Measurements from ENCODE around the gene KIAA1549.
"Not testable (repeated sequence)": the region's sequence is repeated elsewhere in the genome, so short reads cannot be mapped to it uniquely, and the experiment has no call there.

Gene KIAA1549

DNA sequence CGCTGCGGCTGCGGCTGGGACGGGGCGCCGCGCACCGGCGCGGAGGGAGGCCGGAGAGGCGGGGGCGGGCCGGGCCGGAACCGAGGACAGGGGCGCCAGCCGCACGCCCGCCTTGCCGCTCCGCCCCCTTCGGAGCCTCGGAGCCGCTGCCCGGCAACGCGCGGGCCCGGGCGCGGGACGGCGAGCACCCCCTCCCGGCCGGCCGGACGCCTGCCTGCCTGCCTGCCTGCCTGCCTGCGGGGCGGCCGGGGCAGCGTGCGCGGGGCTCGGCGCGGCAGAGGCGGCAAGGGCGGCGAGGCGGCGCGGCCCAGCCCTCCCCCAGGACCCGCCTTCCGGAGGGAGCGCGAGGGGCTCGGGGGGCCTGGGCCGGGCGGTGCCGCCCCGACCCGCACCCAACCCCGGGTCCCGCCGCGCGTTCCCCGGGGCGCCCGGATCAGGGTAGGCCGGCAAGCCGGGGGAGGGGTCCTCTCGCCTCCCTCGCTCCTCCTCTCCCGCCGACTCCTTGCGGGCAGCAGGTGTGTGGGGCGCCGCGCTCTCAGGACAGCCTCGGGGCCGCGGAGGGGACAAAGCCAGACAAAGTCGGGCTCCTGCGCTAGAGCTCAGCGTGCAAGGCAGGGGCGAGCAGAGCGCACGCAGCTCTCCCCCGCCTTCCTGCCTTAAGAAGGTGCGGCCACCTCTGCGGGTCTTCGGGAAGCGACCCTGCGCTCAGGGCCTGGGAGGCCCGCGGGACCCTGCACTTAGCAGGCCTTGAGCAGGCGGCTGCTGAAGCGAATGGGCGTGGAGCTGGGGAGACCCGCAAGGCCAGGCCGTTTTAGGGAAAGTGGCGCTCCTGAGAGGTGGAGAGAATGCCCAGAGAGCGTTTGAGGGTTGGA is at the start of gene KIAA1549:
TSS of gene KIAA1549 (minus strand) at position 58 of the 872 bp plus-strand sequence. CDS start 120 bp downstream, outside the sequence.
- peak; percentile 64 for DNase-seq

DNA sequence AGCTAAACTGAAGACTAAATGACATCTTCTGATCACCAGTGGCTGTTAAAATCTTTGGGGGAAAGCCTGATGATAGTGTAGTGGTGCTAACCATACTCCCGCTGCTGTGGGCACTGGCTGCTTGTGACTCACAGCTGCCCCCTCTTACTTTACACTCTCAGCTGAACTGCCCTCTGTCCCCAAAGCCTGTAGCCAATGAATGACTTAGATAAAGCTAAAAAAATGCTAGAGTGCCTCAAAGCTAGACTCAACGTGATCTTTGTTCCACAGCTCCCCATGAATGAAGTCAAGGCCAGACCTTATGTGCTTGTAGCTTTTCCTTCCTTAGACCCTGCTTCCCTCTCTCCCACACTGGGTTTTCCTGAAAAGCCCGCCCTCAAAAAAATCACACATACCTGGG is 48.2 kb upstream of the KIAA1549 start:
- DNase-seq = no peak

DNA sequence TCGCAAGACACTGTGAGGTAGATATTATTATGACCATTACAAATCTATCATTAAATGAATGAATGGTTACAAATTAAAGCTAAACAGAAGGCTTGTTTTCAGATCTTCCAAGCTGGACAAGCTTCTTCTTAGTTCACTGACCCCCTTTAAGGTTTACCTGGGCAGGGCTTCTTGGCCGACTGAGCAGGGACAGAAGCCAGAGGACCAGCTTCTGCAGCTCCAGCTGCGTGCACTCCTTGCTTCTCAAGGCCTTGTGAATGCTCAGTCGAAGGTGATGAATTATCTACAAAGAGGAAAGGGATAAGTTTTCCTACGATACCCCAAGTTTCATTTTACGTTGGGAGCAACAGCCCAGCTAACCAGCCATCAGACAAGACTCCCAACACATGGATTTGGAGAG is 45.4 kb upstream of the KIAA1549 start:
- no peak for DNase-seq

DNA sequence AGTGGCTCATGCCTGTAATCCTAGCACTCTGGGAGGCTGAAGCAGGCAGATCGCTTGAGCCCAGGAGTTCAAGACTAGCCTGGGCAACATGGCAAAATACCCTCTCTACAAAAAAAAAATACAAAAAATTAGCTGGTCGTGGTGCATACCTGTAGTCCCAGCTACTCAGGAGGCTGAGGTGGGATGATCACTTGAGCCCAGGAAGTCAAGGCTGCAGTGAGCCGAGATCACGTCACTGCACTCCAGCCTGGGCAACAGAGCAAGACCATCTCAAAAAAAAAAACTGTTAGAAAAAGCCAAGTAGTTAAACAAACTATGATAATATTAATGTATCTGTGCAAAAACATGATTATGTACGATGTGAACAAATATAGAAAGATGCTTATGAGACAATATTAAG is 44.7 kb upstream of the KIAA1549 start:
- not testable (repeated sequence) for DNase-seq

DNA sequence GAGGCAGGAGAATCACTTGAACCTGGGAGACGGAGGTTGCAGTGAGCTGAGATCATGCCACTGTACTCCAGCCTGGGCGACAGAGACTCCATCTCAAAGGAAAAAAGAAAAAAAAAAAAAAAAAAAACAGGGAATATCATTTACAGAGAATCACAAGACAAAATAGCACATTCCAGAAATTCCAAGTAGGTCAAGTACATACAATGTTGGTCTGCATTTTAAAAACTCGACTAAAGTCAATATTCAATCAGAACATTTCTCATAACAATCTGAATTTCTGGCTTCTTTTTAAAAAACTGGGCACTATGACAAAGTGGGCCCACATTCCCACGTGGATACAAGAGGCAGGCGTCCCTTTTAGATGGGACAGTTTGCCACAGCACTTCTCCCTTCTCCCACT is 41.9 kb upstream of the KIAA1549 start:
- no peak for DNase-seq

DNA sequence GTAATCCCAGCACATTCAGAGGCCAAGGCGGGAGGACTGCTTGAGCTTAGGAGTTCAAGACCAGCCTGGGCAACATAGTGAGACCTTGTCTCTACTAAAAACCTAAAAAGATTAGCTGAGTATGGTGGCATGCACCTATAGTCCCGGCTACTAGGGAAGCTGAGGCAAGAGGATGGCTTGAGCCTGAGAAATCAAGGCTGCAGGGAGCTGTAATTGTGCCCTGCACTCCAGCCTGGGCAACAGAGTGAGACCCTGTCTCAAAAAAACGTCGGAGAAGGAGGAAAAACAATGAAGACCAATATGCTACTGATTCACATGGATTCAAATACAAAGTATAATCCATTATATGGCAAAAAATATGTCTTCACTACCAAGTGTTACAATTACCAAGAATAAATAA is 41.1 kb upstream of the KIAA1549 start:
- no peak for DNase-seq

DNA sequence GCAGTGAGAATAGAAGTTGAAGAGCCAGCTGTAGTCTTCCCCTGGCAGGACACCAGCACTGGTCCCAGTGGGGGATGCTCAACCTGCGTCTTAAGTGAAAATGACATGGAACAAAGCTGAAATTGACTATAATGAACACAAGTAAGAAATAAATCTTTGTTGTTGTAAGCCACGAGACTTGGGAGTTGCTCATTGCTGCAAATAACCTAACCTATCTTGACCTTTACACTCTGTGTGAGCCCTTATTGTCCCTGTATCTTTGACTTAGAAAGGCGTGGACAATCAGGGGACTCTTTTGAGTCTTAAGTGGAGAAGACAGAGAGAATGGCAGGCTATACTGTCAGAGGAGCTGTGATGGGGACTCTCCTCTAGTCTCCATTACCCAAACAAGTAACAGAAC is 37.7 kb upstream of the KIAA1549 start:
- no peak for DNase-seq

DNA sequence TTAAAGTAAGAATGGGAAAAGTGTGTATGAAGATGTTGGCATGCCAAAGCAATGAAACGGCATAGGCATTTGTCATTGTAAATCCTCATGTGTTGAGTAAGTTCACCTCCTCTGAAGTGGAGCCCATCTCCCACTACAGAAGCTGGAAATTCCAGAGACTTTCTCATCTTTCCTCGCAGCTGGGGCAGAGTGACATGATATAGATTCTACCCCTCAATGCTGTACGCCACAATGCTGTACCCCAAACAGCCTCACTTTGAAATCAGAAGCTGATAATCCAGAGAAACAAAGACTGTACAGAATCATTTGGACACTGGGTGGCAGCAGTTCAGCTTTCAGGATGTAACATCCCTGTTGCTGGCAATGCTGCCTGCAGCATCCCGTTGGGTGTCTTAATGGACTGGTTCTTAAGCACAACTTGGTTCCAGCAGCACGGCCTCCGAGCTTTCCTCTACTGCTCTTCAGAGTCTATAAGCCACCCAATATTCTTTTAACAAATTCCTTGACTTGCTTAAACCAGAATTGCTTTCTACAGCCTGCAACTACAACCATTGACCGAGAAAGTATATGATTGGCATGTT is 35.8 kb upstream of the KIAA1549 start:
- DNase-seq = peak; percentile 67

DNA sequence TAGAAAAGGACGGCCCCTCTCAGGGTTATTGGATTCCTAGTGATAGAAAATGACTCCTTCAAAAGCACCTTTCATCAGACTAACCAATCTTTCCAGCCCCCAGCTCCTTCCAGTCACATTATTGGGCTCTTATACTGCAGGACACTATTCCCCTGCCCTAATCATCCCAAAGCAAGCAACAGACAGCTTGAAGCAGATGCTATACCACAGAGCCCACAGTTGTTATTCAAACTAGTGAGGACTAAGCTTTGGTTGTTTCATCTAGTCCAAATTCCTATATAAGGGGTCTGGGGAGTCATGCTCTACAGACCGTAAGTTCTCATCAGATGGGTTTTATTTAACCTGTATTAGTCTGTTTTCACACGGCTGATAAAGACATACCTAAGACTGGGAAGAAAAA is 30.2 kb upstream of the KIAA1549 start:
- no peak for DNase-seq

DNA sequence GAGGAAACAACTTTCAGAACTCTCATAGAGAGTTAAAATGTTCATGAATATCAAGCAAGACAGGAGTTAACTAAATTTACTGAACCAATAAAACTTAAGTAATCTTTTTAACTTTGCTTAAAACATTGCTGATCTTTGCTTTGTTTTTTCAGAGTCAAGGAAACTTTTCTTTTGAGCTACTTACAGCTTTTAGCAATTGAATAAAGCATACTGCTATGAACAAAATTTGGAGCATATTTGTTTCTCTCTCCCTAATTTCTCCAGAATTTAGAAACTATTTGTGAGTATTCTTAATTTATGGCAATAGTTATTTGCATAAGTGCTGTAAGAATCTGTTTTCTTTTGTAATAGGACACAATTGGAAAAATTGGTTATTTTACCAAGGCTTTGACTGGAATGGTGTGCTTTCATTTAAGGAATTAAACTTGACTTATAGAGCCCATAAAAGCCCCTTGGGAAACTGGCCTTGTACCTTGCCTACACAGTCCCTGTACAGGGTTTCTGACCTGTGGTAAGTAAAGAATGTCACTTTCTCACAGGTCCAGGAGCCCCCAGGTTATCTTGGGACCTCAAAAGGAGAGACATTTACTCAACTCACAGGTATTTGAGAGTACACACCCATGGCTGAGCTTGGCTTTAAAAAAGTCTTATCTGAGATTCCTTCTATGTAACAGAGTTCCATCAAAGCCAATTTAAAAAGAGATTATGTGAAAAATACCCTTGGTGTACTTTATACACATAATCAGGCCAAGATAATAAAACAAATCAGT is 23.3 kb upstream of the KIAA1549 start:
- no peak for DNase-seq

DNA sequence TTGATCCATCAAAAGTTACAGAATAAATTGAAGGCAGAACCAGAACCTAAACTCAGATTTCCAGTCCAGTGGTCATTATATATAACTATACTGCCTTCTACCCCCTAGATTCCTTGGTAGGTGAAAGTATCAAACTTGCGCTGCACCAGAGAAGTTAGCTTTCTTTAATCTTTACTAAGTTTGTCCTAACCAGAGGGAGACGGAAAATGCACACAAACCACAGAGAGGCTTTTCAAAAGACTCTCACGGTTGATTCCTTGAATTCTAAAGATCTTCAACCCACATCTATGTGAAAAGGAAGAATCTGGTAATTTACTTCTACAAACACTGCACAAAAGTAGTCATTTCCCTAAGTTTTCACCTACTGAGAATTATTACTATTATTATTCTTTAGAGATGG is 18.2 kb upstream of the KIAA1549 start:
- DNase-seq = no peak

DNA sequence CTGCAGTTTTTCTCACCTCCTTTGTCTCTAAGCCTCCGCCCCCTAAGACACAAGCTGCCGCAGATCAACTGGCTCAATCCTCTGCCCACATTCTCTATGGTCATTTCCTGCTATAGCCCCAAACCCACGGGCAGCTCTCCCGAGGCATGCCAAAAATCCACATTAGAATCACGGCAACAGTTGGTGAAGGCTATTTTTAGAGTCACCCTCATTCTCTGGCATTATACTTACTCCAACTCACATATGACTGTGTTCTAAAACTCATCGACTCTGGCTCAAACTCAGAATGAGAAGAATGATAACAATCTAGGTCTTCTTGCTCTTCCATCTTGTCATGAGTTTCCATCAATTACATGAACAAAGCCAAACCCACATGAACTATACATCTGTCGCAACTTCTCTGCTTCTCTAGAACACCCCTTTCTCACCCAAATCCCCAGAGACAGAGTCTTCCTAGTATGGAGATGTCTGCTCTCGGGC is 10.9 kb upstream of the KIAA1549 start:
- DNase-seq = no peak

DNA sequence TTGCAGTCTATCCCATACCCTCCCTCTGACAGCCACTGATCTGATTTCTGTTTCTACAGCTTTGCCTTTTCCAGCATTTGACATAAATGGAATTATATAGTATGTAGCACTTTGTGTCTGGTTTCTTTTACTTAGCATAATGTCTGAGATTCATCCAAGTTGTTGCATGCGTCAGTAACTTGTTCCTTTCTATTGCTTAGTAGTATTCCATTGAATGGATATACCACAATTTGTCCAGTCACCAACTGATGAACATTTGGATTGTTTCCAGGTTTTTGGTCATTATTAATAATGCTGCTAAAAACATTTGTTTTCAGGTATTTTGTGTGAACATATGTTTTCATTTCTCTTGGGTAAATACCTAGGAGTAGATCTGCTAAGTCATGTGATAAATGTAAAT is 6.5 kb upstream of the KIAA1549 start:
- DNase-seq = no peak

DNA sequence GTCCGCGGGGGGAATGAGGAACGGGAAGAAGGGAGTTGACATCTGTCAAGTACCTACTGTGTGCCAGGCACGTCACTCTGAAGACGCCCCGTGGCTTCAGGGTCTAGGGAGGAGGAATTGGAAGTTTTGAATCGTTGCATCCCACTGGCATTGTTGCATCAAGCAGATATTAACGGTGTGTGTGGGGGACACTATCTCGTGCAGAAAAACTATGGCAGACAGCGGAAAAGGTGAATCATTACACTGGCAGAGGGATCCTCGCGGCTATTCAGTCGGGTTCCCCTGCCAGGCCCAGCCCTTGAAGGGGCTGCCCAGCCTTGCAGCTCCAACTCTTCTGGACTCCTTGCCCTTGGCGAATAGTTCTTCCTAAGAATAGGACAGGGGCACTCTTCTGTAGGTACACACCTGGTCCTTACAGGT is 1.0 kb upstream of the KIAA1549 start:
- DNase-seq = no peak

DNA sequence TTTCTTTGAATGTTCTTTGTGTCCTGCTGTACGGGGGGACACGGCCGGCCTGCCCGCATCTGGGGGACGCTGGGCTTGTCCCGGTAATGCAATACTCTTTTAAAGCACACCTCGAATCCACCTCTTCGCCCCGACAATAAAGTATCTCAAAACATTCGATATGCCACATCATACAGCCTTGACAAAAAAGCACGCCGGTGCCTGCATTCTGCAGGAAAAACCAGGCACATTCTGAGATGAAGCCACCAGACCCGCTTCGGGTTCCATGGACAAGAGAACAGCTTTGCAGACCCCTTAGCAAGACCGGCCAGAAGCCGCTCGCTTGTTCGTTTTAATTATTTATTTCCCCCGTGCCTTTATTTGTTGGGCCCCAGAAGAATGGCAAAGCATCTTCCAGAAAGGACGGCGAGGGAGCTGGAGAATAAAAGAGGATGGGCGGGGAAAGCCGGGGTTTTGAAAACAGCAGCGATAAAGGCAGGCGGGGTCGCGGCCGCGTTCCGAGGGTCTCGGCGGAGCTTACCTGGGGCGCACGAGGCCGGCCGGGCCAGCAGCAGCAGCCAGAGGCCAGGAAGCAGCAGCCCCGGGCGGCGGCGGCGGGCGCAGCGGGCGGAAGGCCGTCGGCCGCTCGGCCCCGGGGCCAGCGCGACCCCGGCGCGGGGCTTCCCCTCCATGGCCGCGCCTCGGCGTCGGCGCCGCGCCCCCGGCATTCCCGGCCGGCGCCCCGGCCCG is 462 bp downstream of the KIAA1549 start:
- DNase-seq = peak; percentile 56

DNA sequence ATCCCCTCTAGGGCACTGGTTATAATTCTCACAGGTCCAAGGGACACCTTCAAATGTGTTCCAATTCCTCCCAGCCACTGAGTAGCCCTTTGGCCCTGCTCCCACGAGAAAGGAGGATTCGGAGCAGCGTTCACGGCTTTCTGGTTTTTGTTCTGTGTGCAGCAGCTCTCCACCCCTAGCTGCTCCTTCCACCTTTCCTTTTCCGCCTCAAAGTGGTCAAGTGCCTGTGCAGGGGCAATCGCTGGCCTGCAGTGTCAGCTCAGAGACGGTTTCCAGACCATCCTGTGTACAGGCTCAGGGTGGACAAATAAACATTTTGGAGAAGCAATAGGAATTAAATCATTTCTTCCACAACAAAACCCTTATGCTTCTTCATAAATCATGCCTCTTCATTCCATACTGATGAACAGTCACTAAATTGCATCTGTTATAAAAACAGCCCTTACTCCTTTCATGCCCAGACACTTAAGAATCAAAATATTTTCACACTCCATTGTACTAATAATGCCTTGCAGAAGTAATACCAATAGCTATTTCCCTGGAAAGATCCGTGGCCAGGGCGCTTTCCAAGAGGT is 1.1 kb downstream of the KIAA1549 start:
- peak; percentile 13 for DNase-seq

DNA sequence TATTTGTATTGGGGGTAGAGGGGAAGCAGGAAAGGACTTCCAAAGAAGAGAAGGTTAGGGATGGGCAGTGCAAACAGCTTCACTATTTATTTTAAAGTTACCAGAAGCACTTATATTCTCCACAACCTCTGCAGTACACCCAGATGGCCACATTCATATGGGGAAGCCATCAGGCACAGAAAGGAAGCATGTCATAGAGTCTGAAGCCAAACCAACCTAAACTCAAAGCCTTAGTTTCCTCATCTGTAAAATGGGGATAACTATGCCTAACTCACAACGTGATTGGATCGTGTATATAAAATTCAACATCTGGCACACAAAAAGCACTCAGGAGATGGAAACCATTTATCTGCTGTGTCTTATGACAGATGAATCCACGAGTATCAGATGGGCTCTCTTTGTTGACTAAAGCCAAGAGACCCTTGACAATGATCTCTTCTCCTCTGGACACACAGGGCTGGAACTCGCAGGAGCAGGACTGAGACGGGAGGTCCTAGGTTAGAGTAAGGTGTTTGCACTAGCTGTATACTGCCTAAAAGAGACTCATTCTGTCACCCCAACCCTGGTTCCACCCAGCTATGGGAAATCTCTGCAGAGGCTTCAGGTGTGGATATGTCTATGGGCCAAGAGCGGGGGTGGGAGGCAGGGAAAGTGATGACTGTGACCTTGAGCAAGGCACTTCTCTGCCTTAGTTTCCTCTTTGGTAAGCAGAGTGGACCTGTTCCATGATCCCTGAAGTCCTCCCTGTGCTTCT is 1.8 kb downstream of the KIAA1549 start:
- peak; percentile 29 for DNase-seq

DNA sequence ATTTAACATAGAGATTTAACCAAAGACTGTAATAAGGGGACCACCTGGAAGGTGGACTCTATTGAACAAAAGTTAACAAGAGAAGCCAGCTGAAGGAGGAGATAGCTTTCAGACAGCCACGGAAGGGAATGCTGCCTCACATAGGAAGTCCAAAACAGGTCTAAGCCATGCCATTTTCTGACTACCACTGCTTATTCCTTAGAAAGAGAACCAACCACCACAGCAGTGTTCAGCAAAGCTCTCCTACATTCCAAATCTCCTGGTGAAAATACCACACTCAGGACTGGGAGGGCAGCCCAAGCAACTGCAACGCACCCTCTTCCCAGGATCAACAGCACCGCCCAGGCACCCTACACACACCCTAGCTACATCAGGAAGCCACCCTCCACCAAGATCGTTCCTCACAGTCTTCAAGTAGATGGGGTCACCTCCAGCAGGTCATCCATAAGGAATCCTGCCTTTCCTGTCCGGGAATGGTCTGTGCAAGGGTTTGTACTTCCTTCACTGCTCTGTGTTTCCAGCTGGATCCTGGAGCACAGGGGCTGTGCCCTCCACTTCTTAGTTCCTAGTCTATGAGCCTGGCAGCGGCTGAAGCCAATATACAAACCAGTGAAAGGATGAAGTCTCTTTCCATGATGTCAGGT is 2.5 kb downstream of the KIAA1549 start:
- no peak for DNase-seq

DNA sequence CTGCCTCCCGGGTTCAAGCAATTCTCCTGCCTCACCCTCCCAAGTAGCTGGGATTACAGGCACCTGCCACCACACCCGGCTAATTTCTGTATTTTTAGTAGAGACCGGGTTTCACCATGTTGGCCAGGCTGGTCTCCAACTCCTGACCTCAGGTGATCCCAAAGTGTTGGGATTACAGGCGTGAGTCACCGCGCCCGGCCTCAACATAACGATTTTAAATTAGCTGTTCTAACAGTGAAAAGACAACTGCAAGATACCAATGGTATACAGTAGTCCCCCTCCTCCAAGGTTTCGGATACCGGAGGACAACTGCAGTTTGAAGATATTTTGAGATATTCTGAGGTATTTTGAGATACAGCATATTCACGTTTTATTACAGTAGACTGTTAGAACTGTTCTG is 5.0 kb downstream of the KIAA1549 start:
- DNase-seq = not testable (repeated sequence)

DNA sequence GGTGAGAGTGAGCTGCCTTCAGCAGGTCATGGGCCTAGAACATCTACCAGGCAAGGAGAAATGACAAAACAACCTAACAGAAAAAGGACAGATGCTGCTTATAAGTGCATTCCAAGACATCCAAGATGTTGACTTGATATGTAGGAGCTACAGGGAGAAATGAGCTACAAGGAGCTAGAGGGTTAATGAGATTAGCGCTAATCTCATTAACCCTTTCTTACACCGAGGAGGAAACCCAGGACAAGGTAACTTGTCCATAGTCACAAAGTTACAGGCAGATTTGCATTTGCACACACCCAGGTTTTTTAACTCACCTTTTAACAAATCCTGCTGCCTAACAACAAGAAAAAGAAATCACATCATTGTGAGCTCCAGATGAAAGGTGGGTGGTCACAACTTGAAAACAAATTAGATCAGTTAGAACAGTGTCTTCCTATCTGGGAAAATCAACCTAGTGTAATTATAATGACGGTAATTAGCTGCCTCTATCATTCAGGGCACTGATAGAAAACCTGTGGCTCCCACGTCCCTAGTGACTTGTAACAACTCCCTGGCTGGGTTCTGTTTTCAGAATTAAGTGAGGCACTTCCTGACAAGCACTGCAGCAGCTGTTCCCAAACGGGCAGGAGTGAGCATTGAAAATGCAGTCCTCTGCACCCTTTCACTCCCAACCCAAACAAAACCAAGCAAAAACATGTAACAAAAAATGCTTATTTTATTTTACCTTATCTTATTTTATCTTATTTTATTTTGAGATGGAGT is 5.7 kb downstream of the KIAA1549 start:
- DNase-seq = peak; percentile 47

All from NCI-H345 (cell line).